ENCODE results near the gene IAPP.
"Not testable (repeated sequence)": the region's sequence is repeated elsewhere in the genome, so short reads cannot be mapped to it uniquely, and the experiment has no call there.

- TF ChIP-seq, protein P1, sequence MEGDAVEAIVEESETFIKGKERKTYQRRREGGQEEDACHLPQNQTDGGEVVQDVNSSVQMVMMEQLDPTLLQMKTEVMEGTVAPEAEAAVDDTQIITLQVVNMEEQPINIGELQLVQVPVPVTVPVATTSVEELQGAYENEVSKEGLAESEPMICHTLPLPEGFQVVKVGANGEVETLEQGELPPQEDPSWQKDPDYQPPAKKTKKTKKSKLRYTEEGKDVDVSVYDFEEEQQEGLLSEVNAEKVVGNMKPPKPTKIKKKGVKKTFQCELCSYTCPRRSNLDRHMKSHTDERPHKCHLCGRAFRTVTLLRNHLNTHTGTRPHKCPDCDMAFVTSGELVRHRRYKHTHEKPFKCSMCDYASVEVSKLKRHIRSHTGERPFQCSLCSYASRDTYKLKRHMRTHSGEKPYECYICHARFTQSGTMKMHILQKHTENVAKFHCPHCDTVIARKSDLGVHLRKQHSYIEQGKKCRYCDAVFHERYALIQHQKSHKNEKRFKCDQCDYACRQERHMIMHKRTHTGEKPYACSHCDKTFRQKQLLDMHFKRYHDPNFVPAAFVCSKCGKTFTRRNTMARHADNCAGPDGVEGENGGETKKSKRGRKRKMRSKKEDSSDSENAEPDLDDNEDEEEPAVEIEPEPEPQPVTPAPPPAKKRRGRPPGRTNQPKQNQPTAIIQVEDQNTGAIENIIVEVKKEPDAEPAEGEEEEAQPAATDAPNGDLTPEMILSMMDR (IDR thresholded peaks at IDR 0.05; ENCODE audit: insufficient read depth, low read depth, low read length) = not testable (repeated sequence)
- not testable (repeated sequence) for TF ChIP-seq EZH2 (IDR thresholded peaks at IDR 0.05; ENCODE audit: insufficient read depth, low read length)
Observed at GRCh38 chr12:21360632-21361031, 12.1 kb upstream of the IAPP start.
